Measurements from ENCODE around the gene PABPN1.

PABPN1 gene

GRCh38 chr14:23307687-23308644 is 13.3 kb upstream of the PABPN1 start:
- TF ChIP-seq CTCF (IDR thresholded peaks at IDR 0.05; ENCODE audit: low read depth, low read length), result no peak
- H3K9me3 ChIP-seq, result no peaks in the 10 kb centered on the region
- H3K4me1 ChIP-seq, result no peaks in the 10 kb centered on the region
- H3K4me3 ChIP-seq (ENCODE audit: low read depth, low read length), result peak overlapping the region; percentile 95
- DNase-seq, result no peak
- no peaks in the 10 kb centered on the region for H3K27me3 ChIP-seq
- H3K36me3 ChIP-seq, result peaks cover 16% of the 10 kb centered on the region

DNA sequence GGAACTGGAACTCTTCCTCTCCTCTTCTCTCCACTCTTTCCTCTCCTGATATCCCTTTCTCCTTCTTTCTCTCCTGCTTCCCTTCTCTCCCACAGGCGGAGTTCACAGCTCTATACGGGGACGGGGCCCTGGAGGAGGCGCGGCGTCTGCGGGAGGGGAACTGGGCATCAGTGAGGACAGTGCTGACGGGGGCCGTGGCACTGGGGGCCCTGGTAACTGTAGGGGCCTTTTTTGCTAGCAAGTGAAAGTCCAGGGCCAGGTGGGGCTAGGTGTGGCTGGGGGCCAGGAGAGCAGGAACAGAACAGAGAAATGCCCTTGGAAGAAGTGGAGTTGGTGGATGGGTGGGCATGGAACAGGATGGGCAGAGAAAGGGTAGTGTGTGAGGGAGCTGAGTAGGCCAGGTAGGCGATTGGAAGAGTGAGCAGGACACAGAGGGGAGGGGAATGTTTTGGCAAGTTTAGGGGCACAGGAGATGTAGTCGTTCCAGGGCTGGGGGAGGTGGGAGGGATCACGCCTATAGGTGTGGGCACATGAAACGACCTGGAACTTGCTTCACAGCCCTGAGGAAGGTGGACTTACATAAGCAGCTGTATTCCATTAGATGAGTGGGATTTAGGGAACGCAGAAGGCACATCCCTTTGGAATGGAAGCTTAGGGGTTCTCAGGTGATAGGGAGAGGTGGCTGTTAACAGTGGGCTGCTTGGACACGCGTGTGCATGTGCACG is 12.4 kb upstream of the PABPN1 start:
- Histone ChIP-seq H3K4me1 (no peaks in the 10 kb centered on the region), H3K27me3 (no peaks in the 10 kb centered on the region), H3K36me3 (peaks cover 16% of the 10 kb centered on the region), H3K9me3 (no peaks in the 10 kb centered on the region), H3K4me3 (ENCODE audit: low read depth, low read length) (no peak overlapping the region)
- no peak for DNase-seq
- TF ChIP-seq CTCF (IDR thresholded peaks at IDR 0.05; ENCODE audit: low read depth, low read length), result no peak

GRCh38 chr14:23310546-23310945 is 10.7 kb upstream of the PABPN1 start:
- H3K9me3 ChIP-seq, result no peaks in the 10 kb centered on the region
- H3K4me3 ChIP-seq (ENCODE audit: low read depth, low read length), result no peak overlapping the region
- DNase-seq, result no peak
- no peaks in the 10 kb centered on the region for H3K27me3 ChIP-seq
- no peak for TF ChIP-seq CTCF (IDR thresholded peaks at IDR 0.05; ENCODE audit: low read depth, low read length)
- H3K4me1 ChIP-seq, result no peaks in the 10 kb centered on the region
- H3K36me3 ChIP-seq, result peaks cover 16% of the 10 kb centered on the region

DNA sequence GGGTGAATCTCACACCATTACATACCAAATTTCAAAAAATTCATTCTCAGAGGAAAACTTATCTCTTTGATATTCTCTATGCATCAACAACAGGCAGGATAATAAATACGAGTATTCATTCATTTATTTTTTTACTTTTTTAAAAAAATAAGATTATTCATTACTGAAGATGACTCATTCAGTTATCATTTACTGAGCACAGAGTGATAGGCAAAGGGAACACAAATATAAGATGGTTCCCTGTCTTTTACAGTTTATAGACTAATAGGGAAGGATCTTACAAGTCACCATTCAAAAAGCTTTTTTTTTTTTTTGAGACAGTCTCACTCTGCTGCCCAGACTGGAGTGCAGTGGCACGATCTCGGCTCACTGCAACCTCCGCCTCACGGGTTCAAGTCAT is 5.0 kb upstream of the PABPN1 start:
- DNase-seq, result no peak
- Histone ChIP-seq H3K9me3 (no peaks in the 10 kb centered on the region), H3K4me3 (ENCODE audit: low read depth, low read length) (no peak overlapping the region), H3K27me3 (no peaks in the 10 kb centered on the region), H3K4me1 (peaks cover 3% of the 10 kb centered on the region; the same call in 1 of the 2 replicates), H3K36me3 (no peaks in the 10 kb centered on the region; the same call in 1 of the 2 replicates)
- no peak for TF ChIP-seq CTCF (IDR thresholded peaks at IDR 0.05; ENCODE audit: low read depth, low read length)

DNA sequence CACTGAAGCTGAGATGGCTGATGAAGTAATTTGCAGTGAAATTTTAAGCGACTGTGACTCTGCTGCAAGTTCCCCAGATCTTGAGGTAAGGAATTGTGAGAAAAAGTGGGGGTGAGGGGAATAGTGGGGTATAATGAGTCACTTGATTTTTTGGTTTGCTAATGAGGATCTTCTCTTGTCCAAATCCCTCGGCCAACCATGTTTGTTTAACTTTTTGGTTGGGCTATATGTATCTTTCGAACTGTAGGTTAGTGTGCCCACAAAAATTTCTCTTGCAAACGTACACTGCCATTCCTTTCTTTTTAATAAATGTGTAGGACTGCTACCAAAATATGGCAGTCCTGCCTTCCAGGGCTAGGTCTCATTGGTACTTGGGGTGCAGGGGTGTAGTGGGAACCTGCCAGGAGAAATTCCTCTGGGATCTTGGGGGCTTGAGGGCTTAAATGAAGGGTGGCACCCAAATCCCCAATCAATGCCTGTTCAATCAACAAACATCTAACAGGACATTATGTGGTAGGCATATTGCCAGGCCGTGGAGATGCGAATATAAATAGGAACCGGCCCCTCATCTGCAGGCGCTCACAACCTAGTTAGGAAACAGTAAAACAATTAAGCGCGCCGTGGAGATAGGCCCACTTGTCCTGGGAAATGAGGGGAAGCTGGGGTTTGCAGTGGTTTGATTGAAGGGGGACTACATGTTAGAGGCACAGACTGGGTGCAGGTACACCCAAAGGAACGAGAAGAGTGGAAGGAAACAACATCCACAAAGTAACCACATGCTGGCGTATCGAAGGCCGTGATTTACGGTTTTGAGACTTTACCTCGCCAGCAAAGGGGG is 1.3 kb upstream of the PABPN1 start:
- no peaks in the 10 kb centered on the region; the same call in 1 of the 2 replicates for H3K9me3 ChIP-seq
- peak overlapping the region; percentile 55 for H3K4me3 ChIP-seq (ENCODE audit: low read depth, low read length)
- H3K27me3 ChIP-seq, result no peaks in the 10 kb centered on the region
- H3K36me3 ChIP-seq, result peaks cover 25% of the 10 kb centered on the region
- H3K4me1 ChIP-seq, result peaks cover 3% of the 10 kb centered on the region; the same call in 1 of the 2 replicates
- DNase-seq, result no peak
- TF ChIP-seq CTCF (IDR thresholded peaks at IDR 0.05; ENCODE audit: low read depth, low read length), result no peak
